ENCODE data around the gene SRSF5. TPM values are rescaled to one million over a fixed set of nuclear protein-coding genes. Genes with fewer than 3 reads are reported as not detected.

SRSF5 gene
- total and polyA plus RNA-seq, 2 of the 13 experiments (the other 11 are each of a cell fraction or from before 2014, with no cell fraction given) = 189 to 277 TPM

DNA sequence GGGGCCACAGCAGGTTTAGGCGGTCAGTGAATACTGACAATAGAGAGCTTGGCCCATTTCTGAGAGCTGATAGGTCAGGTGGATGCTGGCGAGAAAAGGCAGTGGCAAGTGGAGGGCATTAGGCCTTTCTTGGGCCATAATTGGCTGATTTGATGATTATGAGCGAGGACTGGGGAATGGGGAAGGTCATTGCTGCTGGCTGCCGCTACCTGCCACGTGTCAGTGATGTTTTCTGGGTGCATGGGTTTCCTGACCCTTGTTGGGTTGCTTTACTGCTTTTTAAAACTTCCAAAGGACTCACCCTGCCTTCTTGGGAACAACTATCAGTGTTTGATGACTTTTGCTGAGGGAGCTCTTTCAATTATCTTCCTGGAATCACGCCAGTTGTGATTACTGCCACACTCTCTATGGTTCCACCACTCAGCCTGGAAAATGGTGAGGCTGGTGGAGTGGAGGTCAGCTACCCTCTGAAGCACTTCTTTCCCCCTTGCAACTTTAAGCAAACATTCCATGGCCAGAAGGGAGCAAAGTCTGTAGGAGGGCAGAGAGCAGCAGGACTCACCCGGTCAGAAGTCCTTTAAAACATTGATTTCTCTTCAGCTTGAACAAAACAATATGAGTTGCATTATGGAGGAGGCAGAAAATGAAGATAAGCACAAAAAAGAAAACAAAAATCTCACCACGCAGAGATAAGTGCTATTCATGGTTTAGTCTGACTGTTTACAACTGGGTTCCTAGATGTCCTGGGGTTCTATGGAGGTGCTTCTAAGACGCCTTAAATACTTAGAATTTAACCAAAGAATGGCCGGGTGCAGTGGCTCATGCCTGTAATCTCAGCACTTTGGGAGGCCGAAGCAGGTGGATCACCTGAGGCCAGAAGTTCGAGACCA, 42.2 kb downstream of the SRSF5 start (continued):
- TF ChIP-seq, protein P1, sequence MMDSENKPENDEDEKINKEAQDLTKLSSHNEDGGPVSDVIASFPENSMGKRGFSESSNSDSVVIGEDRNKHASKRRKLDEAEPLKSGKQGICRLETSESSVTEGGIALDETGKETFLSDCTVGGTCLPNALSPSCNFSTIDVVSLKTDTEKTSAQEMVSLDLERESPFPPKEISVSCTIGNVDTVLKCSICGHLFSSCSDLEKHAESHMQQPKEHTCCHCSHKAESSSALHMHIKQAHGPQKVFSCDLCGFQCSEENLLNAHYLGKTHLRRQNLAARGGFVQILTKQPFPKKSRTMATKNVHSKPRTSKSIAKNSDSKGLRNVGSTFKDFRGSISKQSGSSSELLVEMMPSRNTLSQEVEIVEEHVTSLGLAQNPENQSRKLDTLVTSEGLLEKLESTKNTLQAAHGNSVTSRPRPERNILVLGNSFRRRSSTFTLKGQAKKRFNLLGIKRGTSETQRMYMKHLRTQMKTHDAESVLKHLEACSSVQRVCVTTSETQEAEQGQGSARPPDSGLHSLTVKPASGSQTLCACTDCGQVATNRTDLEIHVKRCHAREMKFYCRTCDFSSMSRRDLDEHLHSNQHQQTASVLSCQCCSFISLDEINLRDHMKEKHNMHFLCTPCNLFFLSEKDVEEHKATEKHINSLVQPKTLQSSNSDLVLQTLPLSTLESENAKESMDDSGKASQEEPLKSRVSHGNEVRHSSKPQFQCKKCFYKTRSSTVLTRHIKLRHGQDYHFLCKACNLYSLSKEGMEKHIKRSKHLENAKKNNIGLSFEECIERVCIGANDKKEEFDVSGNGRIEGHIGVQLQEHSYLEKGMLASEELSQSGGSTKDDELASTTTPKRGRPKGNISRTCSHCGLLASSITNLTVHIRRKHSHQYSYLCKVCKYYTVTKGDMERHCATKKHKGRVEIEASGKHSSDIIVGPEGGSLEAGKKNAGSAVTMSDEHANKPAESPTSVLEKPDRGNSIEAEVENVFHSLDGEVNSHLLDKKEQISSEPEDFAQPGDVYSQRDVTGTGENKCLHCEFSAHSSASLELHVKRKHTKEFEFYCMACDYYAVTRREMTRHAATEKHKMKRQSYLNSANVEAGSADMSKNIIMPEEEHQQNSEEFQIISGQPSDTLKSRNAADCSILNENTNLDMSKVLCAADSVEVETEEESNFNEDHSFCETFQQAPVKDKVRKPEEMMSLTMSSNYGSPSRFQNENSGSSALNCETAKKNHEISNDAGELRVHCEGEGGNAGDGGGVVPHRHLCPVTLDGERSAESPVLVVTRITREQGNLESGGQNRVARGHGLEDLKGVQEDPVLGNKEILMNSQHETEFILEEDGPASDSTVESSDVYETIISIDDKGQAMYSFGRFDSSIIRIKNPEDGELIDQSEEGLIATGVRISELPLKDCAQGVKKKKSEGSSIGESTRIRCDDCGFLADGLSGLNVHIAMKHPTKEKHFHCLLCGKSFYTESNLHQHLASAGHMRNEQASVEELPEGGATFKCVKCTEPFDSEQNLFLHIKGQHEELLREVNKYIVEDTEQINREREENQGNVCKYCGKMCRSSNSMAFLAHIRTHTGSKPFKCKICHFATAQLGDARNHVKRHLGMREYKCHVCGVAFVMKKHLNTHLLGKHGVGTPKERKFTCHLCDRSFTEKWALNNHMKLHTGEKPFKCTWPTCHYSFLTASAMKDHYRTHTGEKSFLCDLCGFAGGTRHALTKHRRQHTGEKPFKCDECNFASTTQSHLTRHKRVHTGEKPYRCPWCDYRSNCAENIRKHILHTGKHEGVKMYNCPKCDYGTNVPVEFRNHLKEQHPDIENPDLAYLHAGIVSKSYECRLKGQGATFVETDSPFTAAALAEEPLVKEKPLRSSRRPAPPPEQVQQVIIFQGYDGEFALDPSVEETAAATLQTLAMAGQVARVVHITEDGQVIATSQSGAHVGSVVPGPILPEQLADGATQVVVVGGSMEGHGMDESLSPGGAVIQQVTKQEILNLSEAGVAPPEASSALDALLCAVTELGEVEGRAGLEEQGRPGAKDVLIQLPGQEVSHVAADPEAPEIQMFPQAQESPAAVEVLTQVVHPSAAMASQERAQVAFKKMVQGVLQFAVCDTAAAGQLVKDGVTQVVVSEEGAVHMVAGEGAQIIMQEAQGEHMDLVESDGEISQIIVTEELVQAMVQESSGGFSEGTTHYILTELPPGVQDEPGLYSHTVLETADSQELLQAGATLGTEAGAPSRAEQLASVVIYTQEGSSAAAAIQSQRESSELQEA (CRISPR knock-in tag; IDR thresholded peaks at IDR 0.05; ENCODE audit: not compliant biosample characterization) = no peak
- TF ChIP-seq ZNF577 (CRISPR knock-in tag; IDR thresholded peaks at IDR 0.05; ENCODE audit: borderline replicate concordance, low read depth) (no peak), ZNF615 (CRISPR knock-in tag; IDR thresholded peaks at IDR 0.05; ENCODE audit: borderline replicate concordance) (no peak), ZNF782 (CRISPR knock-in tag; IDR thresholded peaks at IDR 0.05; ENCODE audit: borderline replicate concordance) (no peak; the same call in 1 of the 2 replicates), ZNF7 (CRISPR knock-in tag; IDR thresholded peaks at IDR 0.05) (no peak; the same call in 1 of the 2 replicates), ZFP41 (CRISPR knock-in tag; IDR thresholded peaks at IDR 0.05; ENCODE audit: borderline replicate concordance) (no peak), SMYD3 (CRISPR knock-in tag; IDR thresholded peaks at IDR 0.05) (no peak), POLR2A (IDR thresholded peaks at IDR 0.05; ENCODE audit: insufficient read depth in 1 of 2, low read depth in 2 of 2, low read length in 2 of 2) (peak in 1 of 2 experiments; percentile 61; a peak in 2 of 4 replicates), ZC3H13 (CRISPR knock-in tag; IDR thresholded peaks at IDR 0.05) (no peak), HMG20A (CRISPR knock-in tag; IDR thresholded peaks at IDR 0.05; ENCODE audit: borderline replicate concordance) (peak; percentile 85), ZFP1 (CRISPR knock-in tag; IDR thresholded peaks at IDR 0.05) (no peak)
- TF ChIP-seq, protein P2, sequence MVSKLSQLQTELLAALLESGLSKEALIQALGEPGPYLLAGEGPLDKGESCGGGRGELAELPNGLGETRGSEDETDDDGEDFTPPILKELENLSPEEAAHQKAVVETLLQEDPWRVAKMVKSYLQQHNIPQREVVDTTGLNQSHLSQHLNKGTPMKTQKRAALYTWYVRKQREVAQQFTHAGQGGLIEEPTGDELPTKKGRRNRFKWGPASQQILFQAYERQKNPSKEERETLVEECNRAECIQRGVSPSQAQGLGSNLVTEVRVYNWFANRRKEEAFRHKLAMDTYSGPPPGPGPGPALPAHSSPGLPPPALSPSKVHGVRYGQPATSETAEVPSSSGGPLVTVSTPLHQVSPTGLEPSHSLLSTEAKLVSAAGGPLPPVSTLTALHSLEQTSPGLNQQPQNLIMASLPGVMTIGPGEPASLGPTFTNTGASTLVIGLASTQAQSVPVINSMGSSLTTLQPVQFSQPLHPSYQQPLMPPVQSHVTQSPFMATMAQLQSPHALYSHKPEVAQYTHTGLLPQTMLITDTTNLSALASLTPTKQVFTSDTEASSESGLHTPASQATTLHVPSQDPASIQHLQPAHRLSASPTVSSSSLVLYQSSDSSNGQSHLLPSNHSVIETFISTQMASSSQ (IDR thresholded peaks at IDR 0.05; ENCODE audit: low read depth) = peak; percentile 55; the same call in 1 of the 2 replicates
- TF ChIP-seq, protein P2 (CRISPR knock-in tag; IDR thresholded peaks at IDR 0.05; ENCODE audit: borderline replicate concordance) = peak; percentile 45; the same call in 1 of the 2 replicates
- TF ChIP-seq, protein P3, sequence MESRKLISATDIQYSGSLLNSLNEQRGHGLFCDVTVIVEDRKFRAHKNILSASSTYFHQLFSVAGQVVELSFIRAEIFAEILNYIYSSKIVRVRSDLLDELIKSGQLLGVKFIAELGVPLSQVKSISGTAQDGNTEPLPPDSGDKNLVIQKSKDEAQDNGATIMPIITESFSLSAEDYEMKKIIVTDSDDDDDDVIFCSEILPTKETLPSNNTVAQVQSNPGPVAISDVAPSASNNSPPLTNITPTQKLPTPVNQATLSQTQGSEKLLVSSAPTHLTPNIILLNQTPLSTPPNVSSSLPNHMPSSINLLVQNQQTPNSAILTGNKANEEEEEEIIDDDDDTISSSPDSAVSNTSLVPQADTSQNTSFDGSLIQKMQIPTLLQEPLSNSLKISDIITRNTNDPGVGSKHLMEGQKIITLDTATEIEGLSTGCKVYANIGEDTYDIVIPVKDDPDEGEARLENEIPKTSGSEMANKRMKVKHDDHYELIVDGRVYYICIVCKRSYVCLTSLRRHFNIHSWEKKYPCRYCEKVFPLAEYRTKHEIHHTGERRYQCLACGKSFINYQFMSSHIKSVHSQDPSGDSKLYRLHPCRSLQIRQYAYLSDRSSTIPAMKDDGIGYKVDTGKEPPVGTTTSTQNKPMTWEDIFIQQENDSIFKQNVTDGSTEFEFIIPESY (CRISPR knock-in tag; IDR thresholded peaks at IDR 0.05) = peak; percentile 74

Measured in HepG2 (cell line).